Activated CD8-positive, alpha-beta T cell treated with anti-CD3 and anti-CD28 coated beads, Interleukin-2, amount 10 ng/mL, durations not matched to agents 7 days and 5 days (primary cell): Measurements from ENCODE around the gene C9orf72. TPM values are rescaled to one million over a fixed set of nuclear protein-coding genes. Genes with fewer than 3 reads are reported as not detected.
"Not testable (repeated sequence)": the region's sequence is repeated elsewhere in the genome, so short reads cannot be mapped to it uniquely, and the experiment has no call there.

Experiments used
- ATAC-seq: fragments of 150-1000 bp; cut with Tn5 transposase; one replicate; pipeline ENCODE4 v1.10.0; 2021; ENCODE audit warnings: moderate library complexity
- CTCF ChIA-PET: fragments of 350-600 bp; sonication (Branson Sonifier 250); formaldehyde crosslinking; loops from one replicate; lab custom pipeline; 2021; ENCODE audit warnings: antibody characterized with exemption; lab: Charles Lee
- POLR2A ChIA-PET: fragments of 350-600 bp; sonication (Branson Sonifier 250); formaldehyde crosslinking; loops from one replicate; lab custom pipeline; 2021; ENCODE audit warnings: antibody characterized with exemption; lab: Charles Lee
- DNase-seq: peaks from one replicate; pipeline ENCODE4 v3.0.0-alpha.2; 2020
- H3K27ac Mint-ChIP-seq: one replicate; pipeline ENCODE4 v1.8.0; 2021; ENCODE audit warnings: mild to moderate bottlenecking, mixed read lengths
- H3K27me3 Mint-ChIP-seq: one replicate; pipeline ENCODE4 v1.8.0; 2021; ENCODE audit warnings: low read depth, mixed read lengths
- H3K36me3 Mint-ChIP-seq: one replicate; pipeline ENCODE4 v1.8.0; 2021; ENCODE audit warnings: low read depth, mixed read lengths
- H3K4me1 Mint-ChIP-seq: one replicate; pipeline ENCODE4 v1.8.0; 2021; ENCODE audit warnings: low read depth, mixed read lengths
- H3K4me3 Mint-ChIP-seq: one replicate; pipeline ENCODE4 v1.8.0; 2021; ENCODE audit warnings: mild to moderate bottlenecking, mixed read lengths
- H3K9me3 Mint-ChIP-seq: one replicate; pipeline ENCODE4 v1.8.0; 2022; ENCODE audit warnings: mixed read lengths; ENCODE audit not compliant: insufficient read depth
- total RNA-seq, 2 experiments: library from RNA; stranded (reverse); gene quantifications; one replicate each; pipeline ENCODE4 v1.2.3, GENCODE V29; 2021

Gene C9orf72, protein sequence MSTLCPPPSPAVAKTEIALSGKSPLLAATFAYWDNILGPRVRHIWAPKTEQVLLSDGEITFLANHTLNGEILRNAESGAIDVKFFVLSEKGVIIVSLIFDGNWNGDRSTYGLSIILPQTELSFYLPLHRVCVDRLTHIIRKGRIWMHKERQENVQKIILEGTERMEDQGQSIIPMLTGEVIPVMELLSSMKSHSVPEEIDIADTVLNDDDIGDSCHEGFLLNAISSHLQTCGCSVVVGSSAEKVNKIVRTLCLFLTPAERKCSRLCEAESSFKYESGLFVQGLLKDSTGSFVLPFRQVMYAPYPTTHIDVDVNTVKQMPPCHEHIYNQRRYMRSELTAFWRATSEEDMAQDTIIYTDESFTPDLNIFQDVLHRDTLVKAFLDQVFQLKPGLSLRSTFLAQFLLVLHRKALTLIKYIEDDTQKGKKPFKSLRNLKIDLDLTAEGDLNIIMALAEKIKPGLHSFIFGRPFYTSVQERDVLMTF
- 10 to 100 TPM in 1 of 2 experiments, 1 to 10 TPM in 1; 7.5 to 10.2 TPM for total RNA-seq

DNA sequence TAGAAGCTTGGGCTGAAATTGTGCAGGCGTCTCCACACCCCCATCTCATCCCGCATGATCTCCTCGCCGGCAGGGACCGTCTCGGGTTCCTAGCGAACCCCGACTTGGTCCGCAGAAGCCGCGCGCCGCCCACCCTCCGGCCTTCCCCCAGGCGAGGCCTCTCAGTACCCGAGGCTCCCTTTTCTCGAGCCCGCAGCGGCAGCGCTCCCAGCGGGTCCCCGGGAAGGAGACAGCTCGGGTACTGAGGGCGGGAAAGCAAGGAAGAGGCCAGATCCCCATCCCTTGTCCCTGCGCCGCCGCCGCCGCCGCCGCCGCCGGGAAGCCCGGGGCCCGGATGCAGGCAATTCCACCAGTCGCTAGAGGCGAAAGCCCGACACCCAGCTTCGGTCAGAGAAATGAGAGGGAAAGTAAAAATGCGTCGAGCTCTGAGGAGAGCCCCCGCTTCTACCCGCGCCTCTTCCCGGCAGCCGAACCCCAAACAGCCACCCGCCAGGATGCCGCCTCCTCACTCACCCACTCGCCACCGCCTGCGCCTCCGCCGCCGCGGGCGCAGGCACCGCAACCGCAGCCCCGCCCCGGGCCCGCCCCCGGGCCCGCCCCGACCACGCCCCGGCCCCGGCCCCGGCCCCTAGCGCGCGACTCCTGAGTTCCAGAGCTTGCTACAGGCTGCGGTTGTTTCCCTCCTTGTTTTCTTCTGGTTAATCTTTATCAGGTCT is at the start of gene C9orf72:
Gene C9orf72, minus strand, starts transcription at position 564 of the 716 bp plus-strand sequence. CDS start 6,361 bp downstream, outside the sequence.
- peak within 1 kb of the TSS; percentile 99 for H3K27ac Mint-ChIP-seq
- H3K9me3 Mint-ChIP-seq, result peaks cover 2% of the 10 kb centered on the region
- ATAC-seq (peak; percentile 73), DNase-seq (peak; percentile 85)
- H3K4me3 Mint-ChIP-seq, result peak within 1 kb of the TSS; percentile 95
- H3K27me3 Mint-ChIP-seq, result peaks cover 2% of the 10 kb centered on the region
- ChIA-PET POLR2A (interaction anchor here (0.7 to 1.6 kb wide), 6 partner anchors 50 to 680 kb away, joined by 3 to 4 read pairs (median 4); partner anchors contain the start of gene CAAP1), CTCF (no interaction called here)
- peaks cover 21% of the 10 kb centered on the region for H3K4me1 Mint-ChIP-seq
- H3K36me3 Mint-ChIP-seq, result peaks cover under 1% of the 10 kb centered on the region

DNA sequence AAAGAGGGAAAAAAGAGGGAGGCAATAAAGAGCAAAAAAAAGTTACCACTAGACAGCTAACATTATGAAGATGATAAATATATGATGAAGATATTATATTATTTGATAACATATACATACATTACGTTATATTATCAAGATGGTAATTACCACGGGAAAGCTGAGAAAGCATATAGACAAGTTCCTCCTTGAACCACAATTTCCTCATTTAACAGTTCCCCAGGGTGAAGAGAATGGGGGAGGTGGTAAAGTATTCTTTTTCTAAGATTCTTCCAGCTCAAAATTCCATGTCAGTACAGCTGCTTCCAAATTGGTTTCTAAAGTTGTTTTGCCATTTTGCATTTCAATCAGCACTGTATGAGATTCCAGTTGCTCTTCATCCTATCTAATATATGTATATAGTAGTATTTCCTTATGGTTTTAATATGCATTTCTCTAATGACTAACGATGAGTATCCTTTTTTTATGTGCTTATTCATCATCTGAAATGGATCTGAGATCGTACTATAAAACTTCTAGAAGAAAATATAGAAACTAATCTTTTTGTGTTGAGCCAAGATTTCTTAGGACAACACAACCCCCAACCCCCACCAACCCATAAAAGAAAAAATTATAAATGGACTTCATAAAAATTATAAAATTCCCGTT is 49.5 kb upstream of the C9orf72 start:
- no peaks in the 10 kb centered on the region for H3K27me3 Mint-ChIP-seq
- ChIA-PET POLR2A (interaction anchor here (0.8 kb wide), 1 partner anchor 50 kb away, joined by 3 read pairs; the partner anchor contains the start of gene C9orf72), CTCF (no interaction called here)
- H3K4me3 Mint-ChIP-seq, result no peak overlapping the region
- no peaks in the 10 kb centered on the region for H3K36me3 Mint-ChIP-seq
- DNase-seq (no peak), ATAC-seq (no peak)
- no peaks in the 10 kb centered on the region for H3K4me1 Mint-ChIP-seq
- no peak overlapping the region for H3K27ac Mint-ChIP-seq
- no peaks in the 10 kb centered on the region for H3K9me3 Mint-ChIP-seq

DNA sequence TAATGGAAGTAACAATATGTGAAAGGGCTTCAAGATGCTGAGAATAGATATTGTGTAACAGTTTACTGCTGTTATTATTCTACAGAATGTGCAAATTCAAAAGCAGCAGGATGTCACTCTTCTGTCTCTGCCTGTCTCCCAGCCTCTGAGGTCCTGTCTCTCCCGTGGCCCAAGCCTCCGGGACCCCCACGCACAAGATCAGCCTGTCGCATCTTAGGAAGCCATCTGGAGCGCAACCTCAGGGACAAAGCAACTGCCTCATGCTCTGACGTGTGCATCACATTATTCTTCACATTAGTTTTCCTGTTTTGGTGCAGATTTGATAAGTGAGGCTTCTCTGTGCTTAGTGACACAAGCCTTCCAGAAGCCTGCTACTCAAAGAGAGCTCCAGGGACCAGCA is 46.5 kb upstream of the C9orf72 start:
- H3K27me3 Mint-ChIP-seq, result no peaks in the 10 kb centered on the region
- H3K36me3 Mint-ChIP-seq, result no peaks in the 10 kb centered on the region
- ATAC-seq (no peak), DNase-seq (no peak)
- H3K4me3 Mint-ChIP-seq, result no peak overlapping the region
- ChIA-PET POLR2A (no interaction called here), CTCF (no interaction called here)
- H3K4me1 Mint-ChIP-seq, result no peaks in the 10 kb centered on the region
- no peak overlapping the region for H3K27ac Mint-ChIP-seq
- H3K9me3 Mint-ChIP-seq, result no peaks in the 10 kb centered on the region

DNA sequence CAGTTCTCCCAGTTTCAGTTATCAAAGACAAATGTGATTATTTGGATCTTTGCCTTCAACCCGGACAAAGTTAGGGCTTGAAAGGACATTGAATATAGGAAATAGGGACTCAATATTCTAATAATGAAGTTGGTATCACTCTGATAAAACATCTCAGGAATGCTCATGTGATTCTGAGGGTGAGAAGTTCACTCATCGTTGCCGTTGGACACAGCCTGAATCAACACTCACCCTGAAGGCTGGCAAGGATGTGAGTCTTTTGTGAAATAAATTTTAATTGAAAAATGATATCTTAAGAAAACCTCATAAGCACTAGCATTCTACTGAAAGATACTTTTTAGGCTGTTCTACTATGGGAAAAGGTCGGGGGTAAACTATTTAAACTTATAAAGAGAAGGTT is 44.8 kb upstream of the C9orf72 start:
- ATAC-seq (no peak), DNase-seq (no peak)
- Mint-ChIP-seq H3K4me3 (no peak overlapping the region), H3K27me3 (peaks cover 4% of the 10 kb centered on the region), H3K27ac (no peak overlapping the region), H3K9me3 (no peaks in the 10 kb centered on the region), H3K36me3 (no peaks in the 10 kb centered on the region), H3K4me1 (no peaks in the 10 kb centered on the region)
- POLR2A ChIA-PET, result no interaction called here
- CTCF ChIA-PET, result no interaction called here

DNA sequence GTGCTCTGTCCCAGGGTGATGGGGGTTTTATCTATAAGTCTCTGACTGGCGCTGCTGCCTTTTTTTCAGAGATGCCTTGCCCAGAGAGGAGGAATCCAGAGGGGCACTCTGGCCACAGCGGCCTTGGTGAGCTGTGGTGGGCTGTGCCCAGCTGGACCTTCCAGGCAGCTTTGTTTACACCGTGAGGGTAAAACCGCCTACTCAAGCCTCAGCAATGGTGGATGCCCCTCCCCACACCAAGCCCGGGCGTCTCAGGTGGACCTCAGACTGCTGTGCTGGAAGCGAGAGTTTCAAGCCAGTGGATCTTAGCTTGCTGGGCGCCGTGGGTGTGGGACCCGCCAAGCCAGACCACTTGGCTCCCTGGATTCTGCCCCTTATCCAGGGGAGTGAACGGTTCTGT is 41.3 kb upstream of the C9orf72 start:
- CTCF ChIA-PET, result no interaction called here
- H3K27ac Mint-ChIP-seq, result no peak overlapping the region
- POLR2A ChIA-PET, result no interaction called here
- ATAC-seq (no peak), DNase-seq (no peak)
- H3K27me3 Mint-ChIP-seq, result peaks cover 6% of the 10 kb centered on the region
- no peak overlapping the region for H3K4me3 Mint-ChIP-seq
- no peaks in the 10 kb centered on the region for H3K36me3 Mint-ChIP-seq
- no peaks in the 10 kb centered on the region for H3K9me3 Mint-ChIP-seq
- H3K4me1 Mint-ChIP-seq, result no peaks in the 10 kb centered on the region

DNA sequence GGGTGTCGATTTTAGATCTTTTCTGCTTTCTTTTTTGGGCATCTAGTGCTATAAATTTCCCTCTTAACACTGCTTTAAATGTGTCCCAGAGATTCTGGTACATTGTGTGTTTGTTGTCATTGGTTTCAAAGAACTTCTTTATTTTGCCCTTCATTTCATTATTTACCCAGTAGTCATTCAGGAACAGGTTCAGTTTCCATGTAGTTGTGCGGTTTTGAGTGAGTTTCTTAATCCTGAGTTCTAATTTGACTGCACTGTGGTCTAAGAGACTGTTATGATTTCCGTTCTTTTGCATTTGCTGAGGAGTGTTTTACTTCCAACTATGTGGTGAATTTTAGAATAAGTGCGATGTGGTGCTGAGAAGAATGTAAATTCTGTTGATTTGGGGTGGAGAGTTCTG is 38.8 kb upstream of the C9orf72 start:
- H3K4me1 Mint-ChIP-seq, CTCF ChIA-PET, H3K27ac Mint-ChIP-seq, ATAC-seq, H3K36me3 Mint-ChIP-seq, H3K9me3 Mint-ChIP-seq, POLR2A ChIA-PET, H3K27me3 Mint-ChIP-seq, DNase-seq, H3K4me3 Mint-ChIP-seq: not testable (repeated sequence)

DNA sequence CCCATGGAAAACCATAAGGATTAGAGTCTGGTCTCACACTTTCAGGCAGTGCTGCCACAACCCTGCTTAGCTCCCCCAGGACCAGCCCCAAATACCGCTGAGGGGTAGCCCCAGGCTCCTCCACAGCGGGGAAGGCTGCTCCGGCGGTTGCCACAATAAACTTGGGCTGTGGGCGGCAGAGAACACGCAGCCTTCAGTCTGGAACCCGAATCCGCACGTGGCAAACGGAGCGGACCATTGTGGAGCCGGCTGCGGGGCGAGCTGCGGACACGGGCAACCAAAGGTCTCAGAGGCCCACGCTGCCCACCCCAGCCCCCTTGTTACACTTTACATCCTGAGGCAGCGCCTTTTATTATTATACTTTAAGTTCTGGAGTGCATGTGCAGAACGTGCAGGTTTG is 37.3 kb upstream of the C9orf72 start:
- POLR2A ChIA-PET, result no interaction called here
- Mint-ChIP-seq H3K27me3 (peaks cover 6% of the 10 kb centered on the region), H3K4me1 (no peaks in the 10 kb centered on the region), H3K27ac (no peak overlapping the region), H3K9me3 (no peaks in the 10 kb centered on the region), H3K4me3 (no peak overlapping the region), H3K36me3 (no peaks in the 10 kb centered on the region)
- DNase-seq, result no peak
- CTCF ChIA-PET, result no interaction called here
- no peak for ATAC-seq

DNA sequence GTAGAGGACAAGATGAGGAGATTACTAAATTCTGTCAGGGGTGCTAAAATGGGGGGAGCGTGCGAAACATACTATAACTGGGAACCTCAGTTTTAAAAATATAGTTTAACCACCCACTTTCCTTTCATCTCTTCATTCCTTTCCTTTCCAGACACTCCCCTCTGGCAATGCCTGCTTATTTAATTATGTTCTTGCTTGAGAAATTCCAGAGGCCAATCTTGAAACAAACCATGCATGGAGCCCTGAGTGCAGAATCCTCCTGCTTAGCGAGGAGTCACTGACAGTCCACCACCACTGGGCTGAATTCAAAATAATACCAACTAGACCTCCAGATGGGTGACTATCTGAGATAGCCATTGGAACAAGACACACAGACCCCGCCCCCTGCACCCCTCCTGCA is 29.7 kb upstream of the C9orf72 start:
- H3K27ac Mint-ChIP-seq, result no peak overlapping the region
- H3K36me3 Mint-ChIP-seq, result no peaks in the 10 kb centered on the region
- no peak overlapping the region for H3K4me3 Mint-ChIP-seq
- ATAC-seq, result no peak
- DNase-seq, result no peak
- POLR2A ChIA-PET, result no interaction called here
- H3K9me3 Mint-ChIP-seq, result no peaks in the 10 kb centered on the region
- H3K4me1 Mint-ChIP-seq, result no peaks in the 10 kb centered on the region
- no peaks in the 10 kb centered on the region for H3K27me3 Mint-ChIP-seq
- CTCF ChIA-PET, result no interaction called here

DNA sequence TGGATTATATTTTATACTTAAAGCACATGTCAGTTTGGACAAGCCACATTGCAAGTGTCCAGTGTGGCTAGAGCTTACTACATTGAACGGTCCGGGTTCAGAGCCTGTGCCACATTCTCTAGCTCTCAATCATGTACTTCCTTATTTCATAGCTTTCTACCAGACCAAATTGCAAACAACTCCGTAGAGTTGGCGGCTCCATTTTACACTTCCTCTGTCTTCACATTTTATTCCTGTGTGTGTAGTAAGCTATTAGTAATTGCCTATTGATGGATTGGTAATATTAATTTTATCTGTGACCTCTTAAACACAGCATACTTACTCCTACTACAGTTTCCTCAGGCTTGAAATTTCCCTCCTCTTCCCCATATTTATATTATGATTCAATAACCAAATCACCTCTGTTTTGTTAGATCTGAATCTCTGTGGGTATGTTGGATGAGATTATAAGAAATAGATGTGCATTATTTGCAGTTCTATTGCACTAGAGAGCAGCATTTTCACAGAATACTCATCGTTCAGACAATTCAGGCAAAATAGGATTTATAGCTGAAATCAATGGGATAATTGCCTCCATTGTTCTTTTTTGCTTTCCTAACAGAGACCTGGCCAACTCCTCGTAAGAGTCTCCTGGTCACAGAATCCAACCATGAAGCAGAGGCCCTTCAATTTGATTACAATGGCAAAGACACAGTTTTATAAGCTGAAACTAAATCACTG is 29.0 kb upstream of the C9orf72 start:
- no peak for DNase-seq
- ChIA-PET CTCF (no interaction called here), POLR2A (no interaction called here)
- no peak for ATAC-seq
- no peak overlapping the region for H3K4me3 Mint-ChIP-seq
- H3K9me3 Mint-ChIP-seq, result no peaks in the 10 kb centered on the region
- no peaks in the 10 kb centered on the region for H3K36me3 Mint-ChIP-seq
- H3K27ac Mint-ChIP-seq, result no peak overlapping the region
- no peaks in the 10 kb centered on the region for H3K4me1 Mint-ChIP-seq
- H3K27me3 Mint-ChIP-seq, result no peaks in the 10 kb centered on the region

DNA sequence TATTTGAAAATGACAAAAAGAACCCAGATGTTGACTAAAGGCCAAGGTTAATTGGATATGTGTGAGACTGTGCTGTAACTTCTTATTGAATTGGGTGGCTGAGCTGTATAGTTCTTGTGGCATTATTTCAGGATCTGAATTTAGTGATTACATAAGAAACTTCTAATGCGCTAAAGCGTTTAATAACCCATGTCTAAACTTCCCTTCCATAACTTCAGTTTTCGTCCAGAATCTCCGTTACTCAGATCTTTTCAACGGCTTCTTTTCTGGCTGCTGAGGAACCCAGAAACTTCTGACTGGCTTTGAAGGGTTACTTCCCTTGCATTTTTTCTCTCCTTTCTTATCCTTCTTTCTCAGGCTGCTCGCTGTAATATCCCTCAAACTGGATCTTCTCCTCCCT is 28.1 kb upstream of the C9orf72 start:
- POLR2A ChIA-PET, result no interaction called here
- no peaks in the 10 kb centered on the region for H3K27me3 Mint-ChIP-seq
- no peaks in the 10 kb centered on the region for H3K9me3 Mint-ChIP-seq
- CTCF ChIA-PET, result no interaction called here
- H3K27ac Mint-ChIP-seq, result no peak overlapping the region
- H3K36me3 Mint-ChIP-seq, result no peaks in the 10 kb centered on the region
- no peak for DNase-seq
- no peak for ATAC-seq
- no peaks in the 10 kb centered on the region for H3K4me1 Mint-ChIP-seq
- no peak overlapping the region for H3K4me3 Mint-ChIP-seq

DNA sequence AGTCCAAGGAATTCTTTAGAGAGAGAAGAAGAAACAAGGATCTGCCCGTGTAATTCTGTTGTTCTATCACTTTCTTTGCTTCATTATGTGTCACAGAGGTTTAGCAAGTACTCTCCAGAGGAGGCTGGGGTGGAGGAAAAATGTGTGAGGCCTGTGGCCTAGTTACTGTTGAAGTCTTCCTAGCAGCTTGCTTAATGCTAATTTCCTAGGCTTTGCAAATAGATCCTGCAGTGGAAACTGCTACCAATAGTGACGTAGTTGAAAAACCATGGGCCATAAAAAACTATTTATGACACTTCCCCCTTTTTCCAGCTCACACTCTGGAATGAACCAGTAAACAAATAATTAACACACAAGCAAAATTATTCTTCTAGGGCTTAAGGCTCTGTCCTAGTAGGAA is 27.0 kb upstream of the C9orf72 start:
- H3K4me1 Mint-ChIP-seq, result no peaks in the 10 kb centered on the region
- no peaks in the 10 kb centered on the region for H3K36me3 Mint-ChIP-seq
- CTCF ChIA-PET, result interaction anchor here (0.6 kb wide), 1 partner anchor 9 kb away, joined by 3 read pairs; no protein-coding TSS in a partner anchor
- no peaks in the 10 kb centered on the region for H3K9me3 Mint-ChIP-seq
- no peaks in the 10 kb centered on the region for H3K27me3 Mint-ChIP-seq
- ATAC-seq (no peak), DNase-seq (no peak)
- POLR2A ChIA-PET, result no interaction called here
- H3K4me3 Mint-ChIP-seq, result no peak overlapping the region
- H3K27ac Mint-ChIP-seq, result no peak overlapping the region
